ENCODE data around the gene TUBGCP6. TPM values are rescaled to one million over a fixed set of nuclear protein-coding genes. Genes with fewer than 3 reads are reported as not detected.

TUBGCP6 gene
- total RNA-seq, 2 experiments from 2014 or later, result 50.6 to 53.9 TPM

GRCh38 chr22:50167689-50168489 lies 76.9 kb downstream of the TUBGCP6 start:
- POLR2A ChIA-PET, result no interaction called here
- Mint-ChIP-seq H3K27ac (no peak overlapping the region), H3K4me1 (peaks cover 6% of the 10 kb centered on the region), H3K27me3 (peaks cover 31% of the 10 kb centered on the region), H3K4me3 (no peak overlapping the region), H3K36me3 (ENCODE audit: low read depth) (no peaks in the 10 kb centered on the region), H3K9me3 (no peaks in the 10 kb centered on the region)
- CTCF ChIA-PET, result interaction anchor here (0.7 kb wide), 1 partner anchor 109 kb away, joined by 3 read pairs; no protein-coding TSS in a partner anchor
- no peak for DNase-seq

Other genes with a start within 250 kb of the TUBGCP6 start
- not detected for gene IL17REL, start 232.3 kb downstream of the TUBGCP6 start, total RNA-seq
- not detected for gene TTLL8, start 186.7 kb downstream of the TUBGCP6 start, total RNA-seq
- gene MLC1, start 159.6 kb downstream of the TUBGCP6 start, total RNA-seq, result under 1 TPM; 0.30 to 0.50 TPM
- gene MOV10L1, start 155.0 kb downstream of the TUBGCP6 start, total RNA-seq, result not detected
- gene PANX2, start 74.3 kb downstream of the TUBGCP6 start, total RNA-seq, result under 1 TPM; 0.83 to 0.88 TPM
- gene TRABD, start 59.1 kb downstream of the TUBGCP6 start, total RNA-seq, result 100 to 1,000 TPM; 136 to 138 TPM
- 10 to 100 TPM; 21.5 TPM for gene SELENOO, start 44.0 kb downstream of the TUBGCP6 start, total RNA-seq
- 10 to 100 TPM; 83.7 to 90.0 TPM for gene HDAC10, start 6.2 kb upstream of the TUBGCP6 start, total RNA-seq
- gene MAPK12, start 16.7 kb upstream of the TUBGCP6 start, total RNA-seq, result 1 to 10 TPM; 4.8 to 5.8 TPM
- 10 to 100 TPM; 13.4 to 14.2 TPM for gene MAPK11, start 25.4 kb upstream of the TUBGCP6 start, total RNA-seq
- 10 to 100 TPM; 21.5 to 23.5 TPM for gene PLXNB2, start 62.6 kb upstream of the TUBGCP6 start, total RNA-seq
- 1 to 10 TPM; 5.0 to 5.6 TPM for gene DENND6B, start 82.0 kb upstream of the TUBGCP6 start, total RNA-seq
- 10 to 100 TPM; 56.5 to 58.9 TPM for gene PPP6R2, start 98.3 kb upstream of the TUBGCP6 start, total RNA-seq
- gene SBF1, start 230.0 kb upstream of the TUBGCP6 start, total RNA-seq, result 100 to 1,000 TPM; 181 to 196 TPM
- gene ADM2, start 236.5 kb upstream of the TUBGCP6 start, total RNA-seq, result 1 to 10 TPM; 7.6 to 8.8 TPM
- under 1 TPM; 0.48 to 0.60 TPM for gene MIOX, start 241.8 kb upstream of the TUBGCP6 start, total RNA-seq